ENCODE data around the gene RNASE9.
"Not testable (repeated sequence)": the region's sequence is repeated elsewhere in the genome, so short reads cannot be mapped to it uniquely, and the experiment has no call there.

Gene RNASE9

DNA sequence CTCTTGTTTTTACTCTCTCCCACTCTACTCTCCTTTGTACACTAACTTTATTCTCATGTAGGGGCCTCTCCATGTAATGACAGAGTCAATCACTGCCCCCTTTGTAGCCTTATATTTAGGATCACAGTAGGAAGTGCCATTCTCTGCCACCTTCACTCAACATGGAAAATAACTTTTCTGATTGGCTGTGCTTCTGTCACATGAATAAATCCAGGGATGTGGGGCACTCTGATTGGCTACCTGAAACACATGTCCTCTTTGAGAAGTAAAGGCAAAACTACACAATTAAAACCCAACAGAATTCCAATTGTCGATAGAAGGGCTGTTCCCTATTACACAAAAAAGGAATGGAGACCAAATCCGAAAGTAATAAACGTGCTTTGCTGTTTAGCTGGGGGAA, at the start of gene RNASE9:
TSS of gene RNASE9 (minus strand) at position 87 of the 400 bp plus-strand sequence.
- no peak for DNase-seq

DNA sequence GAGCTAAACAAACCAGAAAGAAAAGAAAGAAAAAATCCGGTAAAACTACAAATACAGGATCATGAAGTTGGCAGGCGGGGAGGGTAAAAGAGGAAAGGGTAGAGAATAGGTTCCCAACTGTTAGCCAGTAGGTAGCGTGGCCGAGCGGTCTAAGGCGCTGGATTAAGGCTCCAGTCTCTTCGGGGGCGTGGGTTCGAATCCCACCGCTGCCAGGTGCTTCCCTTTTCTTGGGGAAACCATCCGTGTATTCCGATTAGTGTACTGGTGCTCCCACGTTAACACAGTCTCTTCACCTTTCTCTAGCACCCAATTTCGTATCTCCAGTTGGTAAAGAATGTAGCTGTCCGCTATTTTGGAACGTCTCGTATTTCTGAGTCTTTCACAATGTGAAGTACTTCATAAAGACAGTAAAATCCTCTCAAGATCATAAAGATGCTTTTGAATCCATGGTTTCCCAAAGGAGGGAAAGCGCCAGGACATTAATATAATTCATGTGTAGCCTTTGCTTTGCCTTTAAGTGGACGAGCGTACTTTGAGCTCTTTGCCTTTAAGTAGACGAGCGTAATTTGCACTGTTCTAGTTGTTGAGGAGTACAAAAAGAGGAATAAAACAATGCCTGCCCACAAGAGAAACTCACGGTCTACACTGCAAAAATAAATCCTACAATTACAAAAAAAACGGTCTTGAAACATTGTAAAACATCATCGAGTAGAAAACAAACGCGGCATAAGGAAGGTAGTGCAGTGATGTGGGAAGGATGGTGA, 49.3 kb upstream of the RNASE9 start:
- DNase-seq: peak; percentile 80

DNA sequence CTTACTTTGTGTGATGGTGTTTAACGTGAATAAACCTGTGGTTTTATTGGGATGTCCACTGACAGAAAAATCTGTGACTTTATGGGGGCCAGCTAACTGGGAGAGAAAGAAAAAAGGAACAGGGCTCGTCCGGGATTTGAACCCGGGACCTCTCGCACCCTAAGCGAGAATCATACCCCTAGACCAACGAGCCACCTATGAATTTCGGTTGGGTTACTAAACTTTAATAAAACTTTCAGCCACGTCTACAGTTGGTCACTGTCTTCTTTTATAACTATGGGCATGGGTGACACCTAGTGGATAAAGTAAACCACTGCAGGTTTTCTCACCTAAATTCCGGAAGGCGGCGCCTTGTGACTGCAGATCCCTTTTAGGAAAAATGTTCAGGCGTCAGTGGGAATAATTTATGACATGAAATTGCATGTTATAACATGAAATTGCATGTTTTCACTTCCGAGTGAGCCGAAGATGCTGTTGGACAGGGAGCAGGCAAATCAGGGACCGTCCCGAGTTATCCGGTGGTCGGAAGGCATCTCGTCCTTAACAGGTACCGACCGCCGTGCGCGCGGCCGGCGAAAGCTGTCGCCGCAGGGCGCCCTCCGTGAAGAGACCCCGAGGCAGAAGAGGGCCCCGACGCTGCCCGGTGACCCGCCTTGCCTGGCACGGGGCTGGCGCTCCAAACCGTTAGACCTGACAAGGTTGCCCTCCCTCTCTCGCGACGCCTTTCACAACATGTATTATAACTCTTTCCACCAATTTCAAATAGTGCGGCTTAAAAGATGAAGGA, 48.6 kb upstream of the RNASE9 start:
- peak; percentile 87 for DNase-seq

DNA sequence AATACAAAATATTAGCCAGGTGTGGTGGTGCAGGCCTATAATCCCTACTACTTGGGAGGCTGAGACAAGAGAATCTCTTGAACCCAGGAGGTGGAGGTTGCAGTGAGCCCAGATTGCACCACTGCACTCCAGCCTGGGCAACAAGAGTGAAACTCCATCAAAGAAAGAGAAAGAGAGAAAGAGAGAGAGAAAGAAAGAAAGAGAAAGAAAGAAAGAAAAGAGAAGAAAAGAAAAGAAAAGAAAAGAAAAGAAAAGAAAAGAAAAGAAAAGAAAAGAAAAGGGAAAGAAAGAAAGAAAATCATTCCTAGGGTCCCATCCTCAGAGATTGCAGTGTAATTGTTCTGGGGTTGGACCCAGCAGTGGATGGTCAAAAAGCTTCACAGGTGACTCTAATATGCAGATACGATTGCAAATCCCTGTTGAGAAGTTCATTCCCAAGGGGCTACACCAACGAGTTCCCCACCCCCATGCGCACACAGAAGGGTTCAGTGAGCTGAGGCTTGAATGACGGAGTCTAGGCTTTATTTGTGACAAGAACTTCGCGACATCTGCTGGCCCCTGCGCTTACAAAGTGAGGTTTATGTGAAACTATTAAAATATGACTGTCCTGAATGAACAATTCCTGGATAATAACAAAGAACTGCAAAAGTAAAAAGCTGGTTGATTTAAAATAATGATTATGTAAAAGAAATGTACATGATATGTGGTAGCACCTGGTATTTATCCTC, 47.7 kb upstream of the RNASE9 start:
- no peak for DNase-seq

DNA sequence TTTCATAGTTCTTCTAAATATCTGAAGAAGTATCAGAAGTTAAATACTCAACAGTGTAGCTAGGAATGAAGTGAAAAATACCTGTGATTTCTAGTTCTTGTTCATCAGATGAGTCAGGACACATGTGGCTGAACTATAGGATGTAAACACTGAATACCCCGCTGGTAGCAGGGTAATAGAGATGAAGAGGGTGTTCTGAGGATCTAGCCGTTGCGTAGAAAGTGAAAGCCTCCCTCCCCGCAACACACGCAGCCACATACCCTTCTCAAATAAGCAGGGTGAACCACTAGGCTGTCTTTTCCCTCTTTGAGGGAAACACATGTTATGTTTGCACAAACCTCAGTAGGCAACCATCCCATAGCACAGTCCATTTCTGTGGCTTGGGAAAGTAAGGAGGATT, 46.8 kb upstream of the RNASE9 start:
- DNase-seq: no peak

DNA sequence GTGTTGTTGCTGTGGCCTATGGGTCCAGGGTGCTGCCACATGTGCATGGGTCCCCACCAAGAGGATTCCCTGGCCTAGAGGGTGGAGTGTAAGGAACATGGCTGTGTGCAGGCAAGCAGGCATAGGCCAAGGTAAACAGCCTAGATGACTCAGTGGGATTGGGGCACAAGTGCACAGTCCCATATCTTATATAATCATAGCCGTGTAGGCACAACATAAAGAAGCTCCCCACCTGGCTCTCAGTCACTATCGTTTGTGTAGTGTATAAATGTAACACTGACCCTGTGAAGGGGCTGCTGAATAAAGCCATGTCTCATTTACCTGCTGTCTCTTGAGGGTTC, 46.0 kb upstream of the RNASE9 start:
- no peak for DNase-seq

DNA sequence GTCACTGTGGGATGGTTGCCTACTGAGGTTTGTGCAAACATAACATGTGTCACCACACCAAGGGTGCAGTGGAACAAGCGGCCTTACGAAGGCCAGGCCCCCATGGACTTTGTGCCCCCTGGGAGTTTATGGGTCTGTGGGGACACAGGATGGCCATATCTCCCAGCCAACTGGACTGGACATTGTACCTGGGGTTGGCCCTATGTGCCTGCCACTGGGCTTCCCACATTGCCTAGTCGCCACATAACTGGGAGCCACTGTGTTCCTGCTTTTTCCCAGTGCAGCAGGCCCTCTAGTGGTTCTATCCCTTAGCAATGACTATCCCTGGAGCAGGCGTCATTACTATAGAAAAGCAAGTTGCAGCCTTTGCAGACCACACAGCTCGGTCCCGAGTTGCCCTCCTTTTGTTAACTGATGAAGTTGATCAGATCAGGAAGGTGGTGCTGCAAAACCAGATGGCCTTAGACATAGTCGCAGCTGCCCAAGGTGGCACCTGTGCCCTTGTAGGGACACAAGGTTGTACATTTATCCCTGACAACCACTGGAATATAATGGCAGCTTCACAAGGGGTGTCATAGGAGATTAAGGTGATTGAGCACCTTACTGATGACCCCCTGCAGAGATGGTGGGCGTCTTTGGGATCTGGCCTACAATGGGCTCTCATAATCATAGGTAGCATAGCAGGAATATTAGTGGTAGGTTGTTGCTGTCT, 45.5 kb upstream of the RNASE9 start:
- DNase-seq: no peak

DNA sequence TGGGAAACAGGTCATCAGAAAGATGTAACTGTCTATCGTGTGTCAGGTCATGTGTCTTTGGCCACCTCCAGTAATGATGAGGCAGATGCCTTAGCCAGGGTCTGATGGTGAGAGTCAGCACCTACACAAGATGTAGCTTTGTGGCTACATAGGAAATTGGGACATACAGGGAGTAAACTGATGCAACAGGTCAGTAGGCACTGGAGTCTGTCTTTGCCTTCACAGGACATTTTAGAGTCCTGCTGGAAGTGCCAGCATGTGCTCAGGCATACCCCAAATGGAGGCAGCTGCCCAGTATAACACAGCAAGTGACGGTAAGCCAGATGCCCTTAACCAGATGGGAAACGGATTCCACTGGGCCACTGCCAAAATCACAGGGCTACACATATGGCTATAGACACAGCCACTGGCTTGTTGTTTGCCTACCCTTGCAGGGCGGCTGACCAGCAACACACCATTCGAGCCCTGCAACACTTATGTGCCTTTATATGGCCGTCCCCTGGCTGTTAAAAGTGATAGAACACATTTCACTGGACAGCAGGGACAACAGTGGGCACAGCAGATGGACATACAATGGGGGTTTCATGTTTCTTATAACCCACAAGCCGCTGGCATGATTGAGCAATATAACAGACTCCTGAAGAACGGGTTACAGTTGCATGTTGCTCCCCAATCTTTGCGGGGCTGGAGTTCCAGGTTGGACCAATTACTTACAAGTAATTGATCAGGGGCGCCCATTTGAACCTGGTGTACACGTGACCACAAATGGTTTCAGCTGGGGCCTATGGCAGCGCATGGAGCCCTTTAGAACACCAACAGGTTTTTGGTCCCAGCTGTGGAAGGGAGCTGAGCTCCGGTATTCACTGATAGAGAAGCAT, 43.2 kb upstream of the RNASE9 start:
- DNase-seq: no peak

DNA sequence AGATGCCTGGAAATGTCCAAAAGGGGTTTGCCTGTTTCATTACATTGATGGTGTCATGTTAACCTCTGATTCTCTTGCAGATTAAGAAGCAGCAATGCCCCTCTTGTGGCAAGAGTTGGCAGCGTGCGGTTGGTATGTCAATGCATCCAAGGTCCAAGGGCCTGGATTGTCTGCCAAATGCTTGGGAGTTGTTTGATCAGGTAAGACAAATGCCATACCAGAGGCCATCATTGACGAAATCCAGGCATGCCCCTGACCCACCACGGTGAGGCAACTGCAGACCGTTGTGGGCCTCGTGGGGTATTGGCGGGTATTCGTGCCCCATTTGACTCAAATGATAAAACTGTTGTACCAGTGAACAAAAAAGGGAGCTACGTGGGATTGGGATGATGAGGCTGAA, 41.7 kb upstream of the RNASE9 start:
- DNase-seq: no peak

DNA sequence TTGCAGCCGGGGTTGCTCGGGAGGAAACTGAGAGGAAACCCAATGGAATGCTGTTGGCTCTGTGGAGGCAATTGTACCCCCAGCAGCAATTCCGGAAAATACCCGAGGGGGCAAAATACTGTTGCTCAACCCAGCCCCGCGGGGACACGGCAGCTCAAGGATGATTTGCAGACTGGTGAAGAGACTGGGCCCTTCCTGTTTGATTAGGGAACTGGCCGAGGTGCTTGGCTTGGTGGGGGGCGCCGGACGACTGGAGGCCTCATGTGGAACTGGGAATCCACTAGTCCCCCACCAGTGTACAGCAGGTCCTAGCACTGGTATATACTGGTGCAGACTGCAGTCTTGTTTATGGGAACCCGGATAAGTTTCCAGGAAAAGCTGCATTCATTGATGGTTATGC, 40.7 kb upstream of the RNASE9 start:
- no peak for DNase-seq

DNA sequence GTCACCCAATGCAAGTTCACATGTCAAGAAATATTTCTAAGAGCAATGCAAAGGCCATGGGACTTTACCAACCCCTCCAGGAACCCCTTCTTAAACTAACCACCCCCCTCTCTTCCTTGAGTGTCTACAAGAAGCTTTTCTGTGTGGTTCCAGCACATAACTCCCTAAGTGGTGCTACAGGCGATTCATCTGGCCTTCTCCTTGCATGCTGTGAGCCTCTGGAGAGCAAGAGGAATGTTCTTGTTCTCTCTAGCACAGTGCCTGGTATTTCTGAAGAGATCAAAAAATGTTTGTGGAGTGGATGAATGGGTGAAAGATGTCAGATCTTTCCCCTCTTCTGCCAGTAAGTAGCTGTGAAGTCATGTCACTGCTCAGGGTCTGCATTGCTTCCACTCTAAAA, 36.3 kb upstream of the RNASE9 start:
- DNase-seq: no peak

DNA sequence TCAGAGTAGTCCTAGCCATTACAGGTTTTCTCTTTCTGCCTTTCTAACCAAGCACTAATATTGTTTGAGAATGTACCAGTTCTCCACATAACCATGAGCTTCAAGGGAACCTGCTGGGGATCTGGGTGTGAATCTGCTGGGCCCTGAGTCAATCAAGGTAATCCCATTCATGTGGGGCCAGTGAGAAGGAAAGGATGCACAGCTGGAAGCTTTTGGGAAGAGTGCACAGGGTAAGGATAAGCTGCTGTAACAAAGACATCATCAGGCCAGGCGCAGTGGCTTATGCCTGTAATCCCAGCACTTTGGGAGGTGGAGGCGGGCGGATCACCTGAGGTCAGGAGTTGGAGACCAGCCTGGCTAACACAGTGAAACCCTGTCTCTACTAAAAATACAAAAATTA, 34.9 kb upstream of the RNASE9 start:
- DNase-seq: not testable (repeated sequence)

DNA sequence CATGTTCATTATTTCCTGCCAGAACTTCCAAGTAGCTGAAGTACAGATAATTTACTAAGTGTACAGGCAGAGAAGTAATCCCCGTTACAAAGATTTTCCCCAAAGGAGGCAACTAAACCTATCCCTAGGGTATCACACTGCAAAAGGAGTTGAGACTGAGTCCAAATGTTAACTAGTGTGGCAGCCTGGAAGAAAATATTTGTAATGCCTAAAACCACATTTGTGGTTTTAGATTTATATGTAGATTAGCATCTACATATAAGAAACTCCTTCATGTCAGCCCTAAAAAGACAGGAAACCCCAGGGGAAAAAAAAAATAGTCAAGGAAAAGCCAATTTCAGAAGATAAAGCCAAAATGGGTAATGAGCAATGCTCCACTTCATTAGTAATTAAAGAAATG, 31.7 kb upstream of the RNASE9 start:
- no peak for DNase-seq

DNA sequence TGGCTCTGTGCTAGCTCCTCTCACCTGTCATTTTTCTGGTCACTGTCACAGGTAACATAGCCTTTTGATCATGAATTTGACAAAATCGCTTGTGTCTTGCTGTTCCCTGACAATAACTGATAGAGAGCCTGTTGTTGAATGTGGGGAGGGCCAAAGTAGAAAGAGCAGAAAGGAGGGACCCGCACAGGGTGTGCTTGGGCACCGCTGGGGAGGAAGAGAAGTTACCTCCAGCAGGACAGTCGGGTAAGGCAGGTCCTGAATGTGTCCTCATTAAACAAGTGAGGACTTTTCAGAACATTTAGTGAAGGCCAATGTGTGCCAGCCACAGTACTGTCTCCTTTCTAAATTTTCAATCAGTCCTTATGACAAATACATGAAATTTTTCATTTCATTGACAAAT, 30.4 kb upstream of the RNASE9 start, which contains the start of gene RNASE12:
TSS of gene RNASE12 (minus strand) at position 142 of the 400 bp plus-strand sequence. CDS start 653 bp downstream, outside the sequence.
- DNase-seq: no peak

DNA sequence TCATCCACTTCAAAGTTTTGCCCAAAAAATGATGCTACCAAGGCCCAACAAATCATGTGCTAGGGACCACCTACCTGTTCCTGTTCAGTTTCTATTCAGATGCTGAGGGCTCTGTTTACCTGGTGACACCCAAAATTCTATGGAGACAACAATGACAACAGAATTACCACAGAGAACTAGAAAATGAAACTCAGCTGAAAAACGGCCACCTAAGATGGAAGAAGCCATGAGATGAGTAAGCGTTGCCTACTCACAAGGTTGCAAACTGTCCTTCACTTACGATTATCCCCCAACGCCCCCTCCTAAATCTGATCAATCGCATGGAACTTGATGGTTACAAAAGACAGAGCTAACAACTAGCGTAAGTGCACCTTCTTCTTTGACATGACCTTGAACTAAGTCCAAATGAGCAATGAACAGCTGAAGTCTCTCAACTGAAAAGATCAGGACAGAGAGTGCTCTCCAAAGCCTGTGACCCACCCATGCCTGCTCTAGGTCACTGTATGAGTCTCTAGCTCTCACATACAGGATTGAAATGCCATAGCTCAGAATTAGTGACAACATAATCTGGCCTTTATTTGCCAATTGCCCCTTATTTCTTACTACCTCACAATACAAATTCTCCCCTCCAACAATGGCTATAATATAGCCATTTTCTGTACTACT, 26.8 kb upstream of the RNASE9 start, which contains the start of gene RNASE11:
TSS of gene RNASE11 (minus strand) at position 513 of the 666 bp plus-strand sequence.
- DNase-seq: no peak

DNA sequence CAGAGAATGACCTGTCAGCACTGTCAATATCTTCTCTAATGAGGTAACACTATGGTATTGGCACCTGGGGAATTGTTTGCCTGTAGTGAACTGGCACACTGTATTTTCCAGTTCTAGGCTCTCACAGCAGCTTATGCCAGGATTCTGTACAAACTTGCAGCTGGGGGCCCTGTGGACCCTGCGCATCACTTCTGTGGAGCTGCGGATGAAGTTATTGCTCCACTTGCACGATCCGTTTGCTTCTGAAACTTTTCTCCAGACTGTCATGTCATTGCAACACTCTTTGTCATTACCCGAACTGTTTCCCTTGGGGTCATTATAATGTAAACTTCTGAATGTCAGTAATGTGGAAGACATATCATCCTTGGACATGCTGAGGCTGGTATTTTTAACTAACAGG, 23.1 kb upstream of the RNASE9 start:
- no peak for DNase-seq

DNA sequence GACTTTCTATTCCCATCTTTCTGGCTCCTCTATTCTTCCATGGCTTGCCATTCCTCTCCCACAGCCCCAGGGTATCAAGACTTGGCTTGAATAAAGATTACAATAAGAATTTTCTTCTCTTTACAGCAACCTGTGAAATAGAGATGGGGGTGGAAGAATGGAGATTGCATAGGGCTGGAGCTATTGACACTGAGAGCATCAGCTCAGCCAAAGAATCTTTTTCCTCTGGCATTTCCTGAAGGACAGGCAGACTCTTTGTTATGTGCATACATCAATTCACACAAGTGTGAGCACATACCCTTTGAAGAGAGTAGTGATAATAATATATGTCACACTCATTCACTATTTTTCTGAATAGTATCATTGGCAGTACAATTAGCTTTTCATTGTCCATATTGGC, 22.3 kb upstream of the RNASE9 start:
- no peak for DNase-seq

DNA sequence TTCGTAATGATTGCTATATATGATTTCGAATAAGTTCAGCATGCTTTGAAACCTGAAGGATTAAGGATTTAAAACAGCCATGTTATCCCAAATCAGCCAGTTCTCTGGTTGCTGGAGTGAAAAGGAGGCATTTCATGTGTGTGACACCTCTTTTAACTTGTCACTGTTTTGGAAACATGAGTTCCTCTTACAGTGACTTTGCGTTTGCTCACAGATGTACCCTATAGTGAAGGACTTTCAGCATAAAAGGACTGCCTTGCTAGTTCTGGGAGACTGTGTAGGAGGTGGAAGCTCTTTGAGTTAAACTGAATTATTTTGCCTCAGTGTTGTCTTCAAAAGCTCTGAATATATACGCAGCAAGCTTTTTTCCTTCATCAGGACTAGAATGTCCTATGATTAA, 19.4 kb upstream of the RNASE9 start:
- no peak for DNase-seq

DNA sequence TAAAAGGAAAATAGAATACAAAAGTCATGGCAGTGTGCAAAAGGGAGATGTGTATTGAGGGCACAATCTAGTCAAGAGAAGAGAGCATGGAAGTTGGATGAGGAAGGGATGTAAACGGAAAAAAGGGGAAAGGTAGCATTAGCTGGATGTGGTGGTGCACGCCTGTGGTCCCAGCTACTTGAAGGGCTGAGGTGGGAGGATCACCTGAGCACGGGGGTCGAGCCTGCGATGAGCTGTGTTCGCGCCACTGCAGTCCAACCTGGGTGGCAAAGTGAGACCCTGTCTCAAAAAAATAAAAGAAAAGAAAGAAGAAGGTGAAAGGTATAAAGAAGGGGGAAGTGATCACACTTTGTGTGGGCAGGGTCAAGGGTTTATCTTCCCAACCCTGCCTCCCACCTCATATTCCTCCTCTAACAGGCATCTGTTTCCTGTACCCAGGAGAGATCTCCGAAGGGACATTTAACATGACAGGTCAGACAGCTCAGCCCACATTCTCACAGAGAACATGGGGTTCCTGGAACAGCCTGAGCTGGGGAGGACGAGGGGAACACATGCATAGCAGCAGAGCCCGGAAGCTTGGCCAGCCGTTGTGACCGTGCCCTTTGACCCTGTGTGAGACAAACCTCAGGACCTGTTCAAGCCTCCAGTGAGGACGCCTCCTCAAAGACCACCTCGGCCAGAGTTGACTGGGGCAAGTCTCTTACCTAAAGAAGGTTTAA, 18.1 kb upstream of the RNASE9 start:
- DNase-seq: no peak

DNA sequence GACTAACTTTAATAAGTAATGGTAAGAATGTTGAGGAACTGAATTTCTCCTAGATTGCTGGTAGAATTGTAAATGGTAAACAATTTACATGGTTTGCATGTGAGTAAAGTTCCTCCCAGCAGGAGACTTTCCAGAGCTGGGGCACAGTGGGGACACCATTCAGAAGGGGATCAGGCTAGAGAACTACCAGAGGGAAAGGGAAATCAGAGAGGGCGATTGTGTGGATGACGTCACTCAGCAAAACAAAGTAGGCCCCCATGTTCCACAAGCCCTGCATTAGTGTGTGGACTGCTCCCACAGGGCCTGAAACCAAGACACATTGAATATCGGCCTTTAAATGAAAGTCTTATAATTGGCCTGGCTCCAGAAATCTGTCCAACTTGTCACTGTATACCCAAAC, 17.5 kb upstream of the RNASE9 start:
- DNase-seq: no peak

All from fibroblast of skin of right biceps (primary cell).